WTC11 (cell line): ENCODE measurements around the gene CRTC2. TPM values are rescaled to one million over a fixed set of nuclear protein-coding genes. Genes with fewer than 3 reads are reported as not detected.

ENCODE experiments used
- ATAC-seq: fragments of 200-7000 bp; cut with Tn5 transposase; 2 replicates; pipeline ENCODE4 v1.10.0; 2021; ENCODE audit warnings: mild to moderate bottlenecking, moderate library complexity
- CTCF ChIA-PET: fragments of 300-600 bp; sonication (Branson Sonifier 250); formaldehyde crosslinking; loops from one replicate; lab custom pipeline; 2021; ENCODE audit warnings: antibody characterized with exemption; lab: Charles Lee
- POLR2A ChIA-PET: fragments of 350-600 bp; sonication (Branson Sonifier 250); formaldehyde crosslinking; loops from one replicate; lab custom pipeline; 2021; ENCODE audit warnings: antibody characterized with exemption; lab: Charles Lee
- DNase-seq: peaks from one replicate; pipeline ENCODE4 v3.0.0; 2021; ENCODE audit warnings: low spot score
- H3K27ac Mint-ChIP-seq: 2 replicates; pipeline ENCODE4 v1.8.0; 2021; ENCODE audit warnings: mixed read lengths
- H3K27me3 Mint-ChIP-seq: 2 replicates; pipeline ENCODE4 v1.8.0; 2021; ENCODE audit warnings: low read depth, mild to moderate bottlenecking, moderate library complexity, mixed read lengths
- H3K36me3 Mint-ChIP-seq: 2 replicates; pipeline ENCODE4 v1.8.0; 2021; ENCODE audit warnings: mixed read lengths
- H3K4me1 Mint-ChIP-seq: 2 replicates; pipeline ENCODE4 v1.8.0; 2022; ENCODE audit warnings: mixed read lengths
- H3K4me3 Mint-ChIP-seq: 2 replicates; pipeline ENCODE4 v1.8.0; 2021; ENCODE audit warnings: mild to moderate bottlenecking, moderate library complexity, mixed read lengths
- H3K9me3 Mint-ChIP-seq: 2 replicates; pipeline ENCODE4 v1.8.0; 2021; ENCODE audit warnings: mixed read lengths
- AR ChIP-seq: fragments of 250-450 bp; sonication (Bioruptor Pico); IDR thresholded peaks from 2 replicates; pipeline ENCODE4 v1.9.0; 2021; ENCODE audit warnings: mild to moderate bottlenecking
- ATF2 ChIP-seq: sonication (generic); formaldehyde crosslinking; IDR thresholded peaks from 2 replicates; pipeline ENCODE4 v1.8.1; 2022; ENCODE audit warnings: low read depth, missing genetic modification reagents, borderline replicate concordance
- ATF6 ChIP-seq: sonication (generic); formaldehyde crosslinking; IDR thresholded peaks from 2 replicates; pipeline ENCODE4 v1.8.1; 2023; ENCODE audit warnings: mild to moderate bottlenecking, missing genetic modification reagents
- CBFB ChIP-seq: sonication (generic); formaldehyde crosslinking; IDR thresholded peaks from 2 replicates; pipeline ENCODE4 v1.8.1; 2022; ENCODE audit warnings: mild to moderate bottlenecking, low read depth, missing genetic modification reagents
- E2F1 ChIP-seq: sonication (generic); formaldehyde crosslinking; IDR thresholded peaks from 2 replicates; pipeline ENCODE4 v1.8.0; 2022; ENCODE audit warnings: mild to moderate bottlenecking, missing genetic modification reagents
- ERG ChIP-seq: fragments of 250-450 bp; sonication (Bioruptor Pico); IDR thresholded peaks from 2 replicates; pipeline ENCODE4 v1.8.0; 2021; ENCODE audit warnings: mild to moderate bottlenecking
- ESRRA ChIP-seq: sonication (generic); formaldehyde crosslinking; IDR thresholded peaks from 2 replicates; pipeline ENCODE4 v1.8.1; 2022; ENCODE audit warnings: mild to moderate bottlenecking, missing genetic modification reagents, borderline replicate concordance
- FOXK1 ChIP-seq: sonication (generic); formaldehyde crosslinking; IDR thresholded peaks from 2 replicates; pipeline ENCODE4 v1.8.0; 2022; ENCODE audit warnings: mild to moderate bottlenecking, moderate library complexity, missing genetic modification reagents
- FOXP4 ChIP-seq: sonication (generic); formaldehyde crosslinking; IDR thresholded peaks from 2 replicates; pipeline ENCODE4 v1.8.0; 2022; ENCODE audit warnings: mild to moderate bottlenecking, missing genetic modification reagents
- GTF2I ChIP-seq: fragments of 250-450 bp; sonication (Bioruptor Pico); conservative IDR thresholded peaks from 2 replicates; pipeline ENCODE4 v1.4.0; 2021; ENCODE audit warnings: mild to moderate bottlenecking
- IRF1 ChIP-seq: sonication (generic); formaldehyde crosslinking; IDR thresholded peaks from 2 replicates; pipeline ENCODE4 v1.8.0; 2023; ENCODE audit warnings: missing genetic modification reagents
- KAT7 ChIP-seq: sonication (generic); formaldehyde crosslinking; IDR thresholded peaks from 2 replicates; pipeline ENCODE4 v1.8.1; 2023; ENCODE audit warnings: missing genetic modification reagents, mild to moderate bottlenecking, borderline replicate concordance
- MYBL2 ChIP-seq: sonication (generic); formaldehyde crosslinking; IDR thresholded peaks from 2 replicates; pipeline ENCODE4 v1.8.1; 2023; ENCODE audit warnings: mild to moderate bottlenecking, moderate library complexity, missing genetic modification reagents
- RELA ChIP-seq: sonication (generic); formaldehyde crosslinking; IDR thresholded peaks from 2 replicates; pipeline ENCODE4 v1.8.1; 2022; ENCODE audit warnings: missing genetic modification reagents, mild to moderate bottlenecking, borderline replicate concordance
- RORB ChIP-seq: fragments of 250-450 bp; sonication (Bioruptor Pico); IDR thresholded peaks from 2 replicates; pipeline ENCODE4 v1.9.0; 2021; ENCODE audit warnings: mild to moderate bottlenecking
- ZNF263 ChIP-seq: sonication (generic); formaldehyde crosslinking; IDR thresholded peaks from 2 replicates; pipeline ENCODE4 v1.8.1; 2022; ENCODE audit warnings: low read depth, mild to moderate bottlenecking, moderate library complexity, missing genetic modification reagents
- ZNF281 ChIP-seq: sonication (generic); formaldehyde crosslinking; IDR thresholded peaks from 2 replicates; pipeline ENCODE4 v1.8.0; 2023; ENCODE audit warnings: mild to moderate bottlenecking, missing genetic modification reagents
- ZNF396 ChIP-seq: fragments of 250-450 bp; sonication (Bioruptor Pico); IDR thresholded peaks from 2 replicates; pipeline ENCODE4 v1.8.0; 2021; ENCODE audit warnings: mild to moderate bottlenecking, moderate library complexity, borderline replicate concordance
- ZNF423 ChIP-seq: fragments of 250-450 bp; sonication (Bioruptor Pico); IDR thresholded peaks from 2 replicates; pipeline ENCODE4 v2.1.2; 2022; ENCODE audit warnings: mild to moderate bottlenecking, moderate library complexity
- ZNF512 ChIP-seq: sonication (generic); formaldehyde crosslinking; IDR thresholded peaks from 2 replicates; pipeline ENCODE4 v1.8.1; 2022; ENCODE audit warnings: missing genetic modification reagents, borderline replicate concordance
- total RNA-seq: library from RNA; stranded (reverse); gene quantifications from 3 replicates; pipeline ENCODE4 v1.2.3, GENCODE V29; 2021

The CRTC2 gene
- total RNA-seq, 1 experiment from 2014 or later = 43.7 TPM

GRCh38 chr1:153973071-153973470 lies 14.7 kb upstream of the CRTC2 start (continued):
- no peak for TF ChIP-seq MYBL2 (CRISPR knock-in tag)
- TF ChIP-seq FOXP4 (CRISPR knock-in tag) = no peak
- no peak for TF ChIP-seq ESRRA (CRISPR knock-in tag)
- TF ChIP-seq KAT7 (CRISPR knock-in tag) = no peak
- TF ChIP-seq RELA = no peak
- TF ChIP-seq ZNF281 = no peak

- peaks cover 28% of the 10 kb centered on the region for H3K4me1 Mint-ChIP-seq
- CTCF ChIA-PET = no interaction called here
- H3K9me3 Mint-ChIP-seq = peaks cover 5% of the 10 kb centered on the region
- ATAC-seq = no peak
- H3K4me3 Mint-ChIP-seq = no peak overlapping the region
- no peak for DNase-seq
- POLR2A ChIA-PET = no interaction called here
- H3K27me3 Mint-ChIP-seq = no peaks in the 10 kb centered on the region
- peaks cover 27% of the 10 kb centered on the region for H3K36me3 Mint-ChIP-seq
- H3K27ac Mint-ChIP-seq = no peak overlapping the region
- TF ChIP-seq AR (no peak), ATF6 (no peak), ERG (CRISPR knock-in tag) (no peak), IRF1 (no peak), ZNF396 (no peak), ZNF423 (CRISPR knock-in tag) (no peak), FOXK1 (CRISPR knock-in tag) (no peak), CBFB (CRISPR knock-in tag) (no peak), GTF2I (no peak), ZNF512 (CRISPR knock-in tag) (no peak), RORB (CRISPR knock-in tag) (no peak), E2F1 (CRISPR knock-in tag) (no peak), ATF2 (CRISPR knock-in tag) (no peak), ZNF263 (CRISPR knock-in tag) (no peak)
These were observed 11.9 kb upstream of the CRTC2 start for GRCh38 chr1:153970346-153970745.
